Measurements from ENCODE around the gene GPS1.

DNA sequence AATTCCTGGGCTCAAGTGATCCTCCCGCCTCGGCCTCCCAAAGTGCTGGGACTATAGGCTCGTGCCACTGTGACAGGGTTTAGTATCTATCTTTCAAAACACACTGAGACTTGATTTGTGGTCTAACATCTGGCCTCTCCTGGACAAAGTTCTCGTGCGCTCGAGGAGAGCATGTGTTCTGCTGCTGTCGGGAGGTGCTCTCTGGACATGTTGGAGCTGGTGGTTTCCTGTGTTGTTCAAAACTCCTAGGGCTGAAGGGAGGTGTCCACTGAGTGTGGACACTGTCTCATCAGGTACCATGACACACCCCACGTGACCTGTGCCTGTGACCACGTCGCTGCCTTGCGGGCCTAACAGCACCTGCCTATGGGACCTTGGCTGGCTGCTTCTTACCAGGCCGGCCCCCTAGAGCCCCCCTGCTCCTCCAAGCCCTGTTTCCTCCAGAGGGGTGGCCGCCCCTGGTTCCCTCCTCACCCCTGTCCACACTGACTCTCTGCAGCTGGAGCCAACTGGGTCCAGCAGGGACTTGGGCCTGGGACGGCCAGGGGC is 5.7 kb upstream of the GPS1 start:
- TF ChIP-seq POLR2A (IDR thresholded peaks at IDR 0.05) (no peak), EP300 (IDR thresholded peaks at IDR 0.05) (no peak)
